Astrocyte (in vitro differentiated cells and primary cell): ENCODE results near the gene COL5A2. TPM values are rescaled to one million over a fixed set of nuclear protein-coding genes. Genes with fewer than 3 reads are reported as not detected.
A peak's percentile ranks its signal among the peaks of the same experiment; 100 is the strongest.

Experiments
- DNase-seq: peaks from one replicate; pipeline ENCODE4 v3.0.0-alpha.2; 2010; ENCODE audit warnings: low read depth
- FAIRE-seq: peaks from 2 replicates; lab custom pipeline; 2011; peaks lifted over from hg19 to GRCh38; lab: Jason Lieb, UNC
- H2AFZ ChIP-seq: 2 replicates; pipeline ENCODE4 v1.6.0; 2012; ENCODE audit warnings: low read depth, low read length, inconsistent platforms
- H3K27ac ChIP-seq: 2 replicates; pipeline ENCODE4 v1.5.1; 2011; ENCODE audit warnings: low read depth, low read length, inconsistent platforms
- H3K27me3 ChIP-seq: 2 replicates; pipeline ENCODE4 v1.6.0; 2011; ENCODE audit warnings: low read length, inconsistent platforms; ENCODE audit not compliant: insufficient read depth
- H3K36me3 ChIP-seq: 2 replicates; pipeline ENCODE4 v1.5.1; 2011; ENCODE audit warnings: low read length, inconsistent platforms; ENCODE audit not compliant: insufficient read depth
- H3K4me1 ChIP-seq: 2 replicates; pipeline ENCODE4 v1.5.1; 2011; ENCODE audit warnings: low read length, inconsistent platforms; ENCODE audit not compliant: insufficient read depth
- H3K4me2 ChIP-seq: 2 replicates; pipeline ENCODE4 v1.6.0; 2012; ENCODE audit warnings: low read length, inconsistent platforms
- H3K4me3 ChIP-seq: 2 replicates; pipeline ENCODE4 v1.5.1; 2011; ENCODE audit warnings: low read depth, mild to moderate bottlenecking, low read length, inconsistent platforms; ENCODE audit not compliant: insufficient read depth
- H3K79me2 ChIP-seq: 2 replicates; pipeline ENCODE4 v1.6.0; 2012; ENCODE audit warnings: mild to moderate bottlenecking, low read length, inconsistent platforms; ENCODE audit not compliant: insufficient read depth
- H3K9ac ChIP-seq: 2 replicates; pipeline ENCODE4 v1.6.0; 2012; ENCODE audit warnings: mild to moderate bottlenecking, low read length, inconsistent platforms
- H3K9me3 ChIP-seq: 2 replicates; pipeline ENCODE4 v1.5.1; 2012; ENCODE audit warnings: low read depth, mild to moderate bottlenecking, low read length, inconsistent platforms; ENCODE audit not compliant: insufficient read depth
- H4K20me1 ChIP-seq: 2 replicates; pipeline ENCODE4 v1.6.0; 2012; ENCODE audit warnings: low read length, inconsistent platforms; ENCODE audit not compliant: insufficient read depth
- H3K27ac Mint-ChIP-seq: one replicate; pipeline ENCODE4 v1.8.0; 2021; ENCODE audit warnings: mild to moderate bottlenecking, mixed read lengths; ENCODE audit not compliant: unreplicated experiment
- H3K27me3 Mint-ChIP-seq: one replicate; pipeline ENCODE4 v1.8.0; 2021; ENCODE audit warnings: low read depth, mixed read lengths; ENCODE audit not compliant: unreplicated experiment
- H3K36me3 Mint-ChIP-seq: one replicate; pipeline ENCODE4 v1.8.0; 2021; ENCODE audit warnings: low read depth, mixed read lengths; ENCODE audit not compliant: unreplicated experiment
- H3K4me1 Mint-ChIP-seq: one replicate; pipeline ENCODE4 v1.8.0; 2021; ENCODE audit warnings: low read depth, mixed read lengths; ENCODE audit not compliant: unreplicated experiment
- H3K4me3 Mint-ChIP-seq: one replicate; pipeline ENCODE4 v1.8.0; 2021; ENCODE audit warnings: mild to moderate bottlenecking, moderate library complexity, mixed read lengths; ENCODE audit not compliant: unreplicated experiment
- H3K9me3 Mint-ChIP-seq: one replicate; pipeline ENCODE4 v1.8.0; 2021; ENCODE audit warnings: mild to moderate bottlenecking, mixed read lengths; ENCODE audit not compliant: unreplicated experiment
- CTCF ChIP-seq: IDR thresholded peaks from 2 replicates; pipeline ENCODE4 v1.5.1; 2011; ENCODE audit warnings: low read depth, mild to moderate bottlenecking, inconsistent platforms, low read length, moderate library complexity; ENCODE audit not compliant: insufficient read depth
- EZH2 ChIP-seq: IDR thresholded peaks from 2 replicates; pipeline ENCODE4 v1.6.1; 2012; ENCODE audit warnings: mild to moderate bottlenecking, low read length, inconsistent platforms; ENCODE audit not compliant: insufficient read depth
- total RNA-seq: library from RNA; stranded (reverse); gene quantifications from 2 replicates; pipeline ENCODE4 v1.2.1, GENCODE V29; 2021

Gene COL5A2
- total RNA-seq, 1 donor from 2014 or later, result 429 TPM

- peak; percentile 80 for DNase-seq
- peak overlapping the region; percentile 29 for H3K27ac ChIP-seq
- no peaks in the 10 kb centered on the region for H3K79me2 ChIP-seq
- peaks cover 7% of the 10 kb centered on the region for H3K4me1 ChIP-seq
- Mint-ChIP-seq H3K4me1 (peaks cover 39% of the 10 kb centered on the region), H3K36me3 (no peaks in the 10 kb centered on the region), H3K27me3 (no peaks in the 10 kb centered on the region), H3K27ac (peak overlapping the region; percentile 96), H3K9me3 (no peaks in the 10 kb centered on the region), H3K4me3 (no peak overlapping the region)
- no peak overlapping the region for H3K9ac ChIP-seq
- no peaks in the 10 kb centered on the region for H3K27me3 ChIP-seq
- TF ChIP-seq CTCF (no peak), EZH2 (no peak)
- peak; percentile 85 for FAIRE-seq
- peak overlapping the region; percentile 66 for H3K4me2 ChIP-seq
- no peaks in the 10 kb centered on the region for H3K9me3 ChIP-seq
- H4K20me1 ChIP-seq, result no peaks in the 10 kb centered on the region
- no peaks in the 10 kb centered on the region for H3K36me3 ChIP-seq
- peak overlapping the region; percentile 48 for H2AFZ ChIP-seq
- H3K4me3 ChIP-seq, result no peak overlapping the region
Measured at GRCh38 chr2:189204322-189204941, 24.9 kb upstream of the COL5A2 start.

GRCh38 chr2:189203177-189203799 lies 23.7 kb upstream of the COL5A2 start:
- no peak for FAIRE-seq
- Histone ChIP-seq H3K4me3 (no peak overlapping the region), H3K4me1 (no peaks in the 10 kb centered on the region), H3K9ac (no peak overlapping the region), H3K36me3 (no peaks in the 10 kb centered on the region), H3K4me2 (no peak overlapping the region), H3K9me3 (no peaks in the 10 kb centered on the region), H3K27me3 (no peaks in the 10 kb centered on the region), H3K27ac (no peak overlapping the region), H2AFZ (no peak overlapping the region), H4K20me1 (no peaks in the 10 kb centered on the region), H3K79me2 (no peaks in the 10 kb centered on the region)
- no peak for DNase-seq
- Mint-ChIP-seq H3K9me3 (no peaks in the 10 kb centered on the region), H3K27me3 (no peaks in the 10 kb centered on the region), H3K4me3 (no peak overlapping the region), H3K36me3 (no peaks in the 10 kb centered on the region), H3K4me1 (peaks cover 29% of the 10 kb centered on the region), H3K27ac (peak overlapping the region; percentile 96)
- no peak for TF ChIP-seq CTCF
- TF ChIP-seq EZH2, result no peak

GRCh38 chr2:189199797-189200196 lies 20.2 kb upstream of the COL5A2 start:
- peaks cover 17% of the 10 kb centered on the region for H3K4me1 Mint-ChIP-seq
- DNase-seq (no peak), FAIRE-seq (peak; percentile 32)
- no peaks in the 10 kb centered on the region for H3K27me3 Mint-ChIP-seq
- Histone ChIP-seq H3K4me1 (no peaks in the 10 kb centered on the region), H3K9ac (no peak overlapping the region), H3K9me3 (no peaks in the 10 kb centered on the region), H3K36me3 (no peaks in the 10 kb centered on the region), H3K27me3 (no peaks in the 10 kb centered on the region), H3K4me2 (no peak overlapping the region), H2AFZ (no peak overlapping the region), H4K20me1 (no peaks in the 10 kb centered on the region), H3K79me2 (no peaks in the 10 kb centered on the region), H3K27ac (no peak overlapping the region), H3K4me3 (no peak overlapping the region)
- H3K9me3 Mint-ChIP-seq, result peaks cover 3% of the 10 kb centered on the region
- no peak overlapping the region for H3K4me3 Mint-ChIP-seq
- no peaks in the 10 kb centered on the region for H3K36me3 Mint-ChIP-seq
- H3K27ac Mint-ChIP-seq, result no peak overlapping the region
- TF ChIP-seq CTCF (no peak), EZH2 (no peak)
